Neural progenitor cell (in vitro differentiated cells): ENCODE measurements around the gene DRG2. TPM values are rescaled to one million over a fixed set of nuclear protein-coding genes. Genes with fewer than 3 reads are reported as not detected.

Experiments used
- DNase-seq: peaks from one replicate; pipeline ENCODE4 v3.0.0-alpha.2; 2016; ENCODE audit warnings: low spot score
- H2AFZ ChIP-seq: fragments of 200-600 bp; sonication (generic); replicated peaks from 2 replicates; pipeline ENCODE4 v1.6.1; 2016; ENCODE audit warnings: antibody characterized with exemption
- H3F3A ChIP-seq: fragments of 200-600 bp; sonication (generic); 2 replicates; pipeline ENCODE4 v1.6.1; 2016; ENCODE audit warnings: antibody characterized with exemption, low read depth
- H3K27ac ChIP-seq: fragments of 200-600 bp; sonication (generic); 2 replicates; pipeline ENCODE4 v1.5.1; 2016; ENCODE audit warnings: mild to moderate bottlenecking
- H3K27me3 ChIP-seq: fragments of 200-600 bp; sonication (generic); 2 replicates; pipeline ENCODE4 v1.6.1; 2016; ENCODE audit warnings: mild to moderate bottlenecking, moderate library complexity
- H3K36me3 ChIP-seq: fragments of 200-600 bp; sonication (generic); 2 replicates; pipeline ENCODE4 v1.5.1; 2016
- H3K4me1 ChIP-seq: fragments of 200-600 bp; sonication (generic); 2 replicates; pipeline ENCODE4 v1.6.1; 2016; ENCODE audit warnings: mixed run types
- H3K4me2 ChIP-seq: fragments of 200-600 bp; sonication (generic); 2 replicates; pipeline ENCODE4 v1.6.1; 2016
- H3K4me3 ChIP-seq: fragments of 200-600 bp; sonication (generic); 2 replicates; pipeline ENCODE4 v1.5.1; 2016
- H3K79me2 ChIP-seq: fragments of 200-600 bp; sonication (generic); 2 replicates; pipeline ENCODE4 v1.6.1; 2016; ENCODE audit warnings: low read depth
- H3K9ac ChIP-seq: fragments of 200-600 bp; sonication (generic); 2 replicates; pipeline ENCODE4 v1.6.1; 2016
- H3K9me3 ChIP-seq: fragments of 200-600 bp; sonication (generic); 2 replicates; pipeline ENCODE4 v1.5.1; 2016; ENCODE audit warnings: low read depth
- H4K20me1 ChIP-seq: fragments of 200-600 bp; sonication (generic); 2 replicates; pipeline ENCODE4 v1.6.1; 2016; ENCODE audit warnings: low read depth
- H3K27ac Mint-ChIP-seq: 3 replicates; pipeline ENCODE4 v1.8.0; 2021; ENCODE audit warnings: mixed read lengths
- H3K27me3 Mint-ChIP-seq: 2 replicates; pipeline ENCODE4 v1.8.0; 2022; ENCODE audit warnings: low read depth, mild to moderate bottlenecking, inconsistent platforms, moderate library complexity, mixed read lengths; ENCODE audit not compliant: insufficient read depth
- H3K36me3 Mint-ChIP-seq: 3 replicates; pipeline ENCODE4 v1.8.0; 2021; ENCODE audit warnings: mixed read lengths
- H3K4me1 Mint-ChIP-seq: 3 replicates; pipeline ENCODE4 v1.8.0; 2021; ENCODE audit warnings: mixed read lengths
- H3K4me3 Mint-ChIP-seq: 3 replicates; pipeline ENCODE4 v1.8.0; 2021; ENCODE audit warnings: mild to moderate bottlenecking, moderate library complexity, mixed read lengths
- H3K9me3 Mint-ChIP-seq: 3 replicates; pipeline ENCODE4 v1.8.0; 2020; ENCODE audit warnings: mixed read lengths
- CTCF ChIP-seq: fragments of 200-600 bp; sonication (generic); IDR thresholded peaks from 2 replicates; pipeline ENCODE4 v1.5.1; 2017; ENCODE audit warnings: antibody characterized with exemption, mild to moderate bottlenecking
- EZH2 ChIP-seq: fragments of 200-600 bp; sonication (generic); IDR thresholded peaks from 2 replicates; pipeline ENCODE4 v1.6.1; 2017; ENCODE audit warnings: antibody characterized with exemption, mild to moderate bottlenecking, moderate library complexity
- EZH2phosphoT487 ChIP-seq: fragments of 200-600 bp; sonication (generic); IDR thresholded peaks from 2 replicates; pipeline ENCODE4 v1.6.1; 2017; ENCODE audit warnings: antibody characterized with exemption
- total RNA-seq: library from RNA; depleted of rRNA; stranded (reverse); fragments of >200 nt; gene quantifications from 2 replicates; pipeline ENCODE4 v1.2.3, GENCODE V29; 2015; ENCODE audit warnings: low replicate concordance

Gene DRG2
- total RNA-seq = 24.8 and 46.5 TPM in 2 replicates

GRCh38 chr17:18087610-18088491 is at the start of gene DRG2:
Gene DRG2, plus strand, starts transcription at chr17:18087948. Its CDS starts 76 bp downstream, at chr17:18088024.
- peak within 1 kb of the TSS; percentile 99 for H3K4me2 ChIP-seq
- H2AFZ ChIP-seq = peak within 1 kb of the TSS; percentile 93
- peaks cover 7% of the 10 kb centered on the region for H3K4me1 ChIP-seq
- no peaks in the 10 kb centered on the region for H3K36me3 ChIP-seq
- Mint-ChIP-seq H3K4me3 (peak within 1 kb of the TSS; percentile 98), H3K27me3 (peaks cover 3% of the 10 kb centered on the region), H3K27ac (peak within 1 kb of the TSS; percentile 97), H3K4me1 (peaks cover 14% of the 10 kb centered on the region), H3K9me3 (no peaks in the 10 kb centered on the region), H3K36me3 (peaks cover 2% of the 10 kb centered on the region)
- peaks cover 20% of the 10 kb centered on the region for H3K79me2 ChIP-seq
- no peak within 1 kb of the TSS for H3K27ac ChIP-seq
- H3K4me3 ChIP-seq = peak within 1 kb of the TSS; percentile 97
- TF ChIP-seq CTCF (peak; percentile 21), EZH2phosphoT487 (no peak), EZH2 (peak; percentile 59)
- H3K9ac ChIP-seq = peak within 1 kb of the TSS; percentile 74
- no peaks in the 10 kb centered on the region for H4K20me1 ChIP-seq
- no peaks in the 10 kb centered on the region for H3K27me3 ChIP-seq
- H3K9me3 ChIP-seq = no peaks in the 10 kb centered on the region
- peak; percentile 94 for DNase-seq
- peaks cover 7% of the 10 kb centered on the region for H3F3A ChIP-seq

- H4K20me1 ChIP-seq = peaks cover 29% of the 10 kb centered on the region
- no peaks in the 10 kb centered on the region for H3K27me3 ChIP-seq
- peak overlapping the region; percentile 90 for H3K4me2 ChIP-seq
- peaks cover 38% of the 10 kb centered on the region for H3K79me2 ChIP-seq
- TF ChIP-seq EZH2 (no peak), CTCF (no peak), EZH2phosphoT487 (no peak)
- peaks cover 40% of the 10 kb centered on the region for H3K4me1 Mint-ChIP-seq
- peak overlapping the region; percentile 97 for H3K4me3 Mint-ChIP-seq
- peak overlapping the region; percentile 94 for H2AFZ ChIP-seq
- peaks cover 7% of the 10 kb centered on the region for H3K4me1 ChIP-seq
- H3K36me3 Mint-ChIP-seq = no peaks in the 10 kb centered on the region
- peak overlapping the region; percentile 81 for H3K4me3 ChIP-seq
- H3K9me3 Mint-ChIP-seq = no peaks in the 10 kb centered on the region
- no peak for DNase-seq
- peaks cover 5% of the 10 kb centered on the region for H3K27me3 Mint-ChIP-seq
- peaks cover 6% of the 10 kb centered on the region for H3F3A ChIP-seq
- H3K9me3 ChIP-seq = no peaks in the 10 kb centered on the region
- H3K27ac ChIP-seq = no peak overlapping the region
- H3K36me3 ChIP-seq = no peaks in the 10 kb centered on the region
- peak overlapping the region; percentile 49 for H3K9ac ChIP-seq
- H3K27ac Mint-ChIP-seq = no peak overlapping the region
These were observed 49.4 kb upstream of the DRG2 start for GRCh38 chr17:18038149-18038850.

GRCh38 chr17:18038861-18039534 is 48.8 kb upstream of the DRG2 start, which contains the start of the genes ATPAF2 and GID4:
Gene ATPAF2, minus strand, starts transcription at chr17:18039168. Its CDS starts 155 bp downstream, at chr17:18039013.
Gene GID4, plus strand, starts transcription at chr17:18039408. Its CDS starts 57 bp downstream, at chr17:18039465.
- H3K4me1 Mint-ChIP-seq = peaks cover 40% of the 10 kb centered on the region
- no peaks in the 10 kb centered on the region for H3K36me3 ChIP-seq
- no peaks in the 10 kb centered on the region for H3K9me3 ChIP-seq
- peaks cover 33% of the 10 kb centered on the region for H4K20me1 ChIP-seq
- H3K36me3 Mint-ChIP-seq = no peaks in the 10 kb centered on the region
- H3K79me2 ChIP-seq = peaks cover 38% of the 10 kb centered on the region
- H3K4me3 Mint-ChIP-seq = peak within 1 kb of the TSS; percentile 97
- H3K27me3 Mint-ChIP-seq = peaks cover 5% of the 10 kb centered on the region
- H3K9me3 Mint-ChIP-seq = no peaks in the 10 kb centered on the region
- peaks cover 7% of the 10 kb centered on the region for H3K4me1 ChIP-seq
- DNase-seq = peak; percentile 100
- H3K27ac ChIP-seq = no peak within 1 kb of the TSS
- TF ChIP-seq EZH2phosphoT487 (no peak), CTCF (peak; percentile 12)
- H3F3A ChIP-seq = peaks cover 6% of the 10 kb centered on the region
- H3K27ac Mint-ChIP-seq = peak within 1 kb of the TSS; percentile 33
- peak within 1 kb of the TSS; percentile 73 for H3K9ac ChIP-seq
- peak within 1 kb of the TSS; percentile 98 for H3K4me2 ChIP-seq
- peak within 1 kb of the TSS; percentile 94 for H2AFZ ChIP-seq
- H3K27me3 ChIP-seq = no peaks in the 10 kb centered on the region
- peak within 1 kb of the TSS; percentile 81 for H3K4me3 ChIP-seq
